HCT116 (cell line): ENCODE data around the gene WSCD2. TPM values are rescaled to one million over a fixed set of nuclear protein-coding genes. Genes with fewer than 3 reads are reported as not detected.

Experiments used
- ATAC-seq: fragments of 200-7000 bp; cut with Tn5 transposase; 2 replicates; pipeline ENCODE4 v1.9.1; 2020; ENCODE audit warnings: mild to moderate bottlenecking, moderate library complexity
- BruUV-seq: library from RNA; stranded (reverse); fragments of 400-500 nt; replicated peaks from 2 replicates; lab custom pipeline; 2021; lab: Mats Ljungman, UMichigan
- CTCF ChIA-PET: fragments of 300-600 bp; sonication (Branson Sonifier 250); formaldehyde crosslinking; loops from one replicate; lab custom pipeline; 2021; ENCODE audit warnings: antibody characterized with exemption; lab: Charles Lee
- POLR2A ChIA-PET: fragments of 300-600, 350-600 bp; sonication (Branson Sonifier 250); formaldehyde crosslinking; loops from one replicate; lab custom pipeline; 2021; ENCODE audit warnings: antibody characterized with exemption; lab: Charles Lee
- RAD21 ChIA-PET, 2 experiments: fragments of 300-600 bp; sonication (Branson Sonifier 250); formaldehyde crosslinking; loops; one replicate each; lab custom pipeline; 2023; ENCODE audit warnings: low total read pairs in 2 of 2; ENCODE audit not compliant: uncharacterized antibody in 2 of 2, unreplicated experiment in 2 of 2, low non-redundant PET in 1 of 2; lab: Charles Lee
- DNase-seq: peaks from one replicate; pipeline ENCODE4 v3.0.0-alpha.2; 2010; ENCODE audit warnings: low read depth, low spot score
- H2AFZ ChIP-seq: fragments of 200-600 bp; shearing (Covaris generic), sonication (generic); 2 replicates; pipeline ENCODE4 v1.6.1; 2017; ENCODE audit warnings: low read depth, mixed run types, mixed read lengths, antibody characterized with exemption, low read length; ENCODE audit not compliant: poor library complexity, severe bottlenecking
- H3K27ac ChIP-seq: 2 replicates; pipeline ENCODE4 v1.5.1; 2012; ENCODE audit warnings: low read depth, low read length
- H3K27me3 ChIP-seq: fragments of 200-600 bp; sonication (generic); 2 replicates; pipeline ENCODE4 v1.6.1; 2016; ENCODE audit warnings: mixed run types, low read length, mixed read lengths; ENCODE audit not compliant: insufficient read depth
- H3K36me3 ChIP-seq, 2 experiments: fragments of 200-500 bp in 1 of 2; fragments of 200-600 bp in 1 of 2; sonication (Bioruptor generic) in 1 of 2; sonication (generic) in 1 of 2; 2 replicates each; pipeline versions ENCODE4 v1.5.1 to v1.6.1; 2014 to 2016; ENCODE audit warnings: low read length in 2 of 2, inconsistent platforms in 1 of 2, mixed read lengths in 1 of 2, mixed run types in 1 of 2; ENCODE audit not compliant: insufficient read depth in 2 of 2, control insufficient read depth in 1 of 2
- H3K4me1 ChIP-seq, 2 experiments: fragments of 200-600 bp in 1 of 2; sonication (generic) in 1 of 2; 2 replicates each; pipeline versions ENCODE4 v1.5.1 to v1.6.1; 2012 to 2017; ENCODE audit warnings: low read length in 2 of 2, inconsistent platforms in 1 of 2, mild to moderate bottlenecking in 1 of 2, mixed read lengths in 1 of 2, mixed run types in 1 of 2, moderate library complexity in 1 of 2; ENCODE audit not compliant: insufficient read depth in 2 of 2, control insufficient read depth in 1 of 2
- H3K4me2 ChIP-seq: fragments of 200-600 bp; sonication (generic); 2 replicates; pipeline ENCODE4 v1.6.1; 2017; ENCODE audit warnings: mixed run types, low read length, mixed read lengths
- H3K4me3 ChIP-seq, 2 experiments: fragments of 200-600 bp in 1 of 2; sonication (generic) in 1 of 2; replicated peaks in 1 of 2; 2 replicates each; pipeline ENCODE4 v1.5.1; 2011 to 2016; ENCODE audit warnings: low read length in 2 of 2, control low read depth in 1 of 2, low read depth in 1 of 2, mild to moderate bottlenecking in 1 of 2, mixed read lengths in 1 of 2, mixed run types in 1 of 2
- H3K79me2 ChIP-seq: fragments of 200-600 bp; sonication (generic); 2 replicates; pipeline ENCODE4 v1.6.1; 2017; ENCODE audit warnings: mild to moderate bottlenecking, mixed run types, low read length, moderate library complexity, mixed read lengths; ENCODE audit not compliant: insufficient read depth
- H3K9ac ChIP-seq: fragments of 200-600 bp; sonication (generic); 2 replicates; pipeline ENCODE4 v1.6.1; 2016; ENCODE audit warnings: low read length, mixed read lengths
- H3K9me2 ChIP-seq: fragments of 200-600 bp; sonication (generic), shearing (Covaris generic); 2 replicates; pipeline ENCODE4 v1.6.1; 2017; ENCODE audit warnings: mixed run types, mild to moderate bottlenecking, moderate library complexity; ENCODE audit not compliant: insufficient read depth
- H3K9me3 ChIP-seq, 2 experiments: fragments of 200-500 bp in 1 of 2; fragments of 200-600 bp in 1 of 2; sonication (Bioruptor generic) in 1 of 2; sonication (generic) in 1 of 2; 2 replicates each; pipeline ENCODE4 v1.6.1; 2014 to 2017; ENCODE audit warnings: low read length in 2 of 2, mixed read lengths in 2 of 2, inconsistent platforms in 1 of 2, low read depth in 1 of 2, mild to moderate bottlenecking in 1 of 2, mixed run types in 1 of 2, moderate library complexity in 1 of 2; ENCODE audit not compliant: control insufficient read depth in 1 of 2, insufficient read depth in 1 of 2
- H4K20me1 ChIP-seq: fragments of 200-600 bp; sonication (generic), shearing (Covaris generic); 2 replicates; pipeline ENCODE4 v1.6.1; 2017; ENCODE audit warnings: mixed run types, mild to moderate bottlenecking, moderate library complexity; ENCODE audit not compliant: insufficient read depth
- CBX3 ChIP-seq: IDR thresholded peaks from 2 replicates; pipeline ENCODE4 v1.6.1; 2012; ENCODE audit warnings: low read depth
- CEBPB ChIP-seq: IDR thresholded peaks from 2 replicates; pipeline ENCODE4 v1.6.1; 2012; ENCODE audit warnings: low read depth
- EGR1 ChIP-seq: IDR thresholded peaks from 2 replicates; pipeline ENCODE4 v1.6.1; 2012; ENCODE audit warnings: low read depth
- EZH2 ChIP-seq: fragments of 200-600 bp; sonication (generic); IDR thresholded peaks from 2 replicates; pipeline ENCODE4 v1.6.1; 2017; ENCODE audit warnings: antibody characterized with exemption, mixed run types
- EZH2phosphoT487 ChIP-seq: fragments of 200-600 bp; IDR thresholded peaks from 2 replicates; pipeline ENCODE4 v1.6.1; 2018; ENCODE audit warnings: antibody characterized with exemption, borderline replicate concordance
- FOSL1 ChIP-seq: IDR thresholded peaks from 2 replicates; pipeline ENCODE4 v1.6.1; 2012; ENCODE audit warnings: low read depth
- JUND ChIP-seq: IDR thresholded peaks from 2 replicates; pipeline ENCODE4 v1.6.1; 2012
- POLR2A ChIP-seq: IDR thresholded peaks from 2 replicates; pipeline ENCODE4 v1.7.0; 2011; ENCODE audit warnings: borderline replicate concordance; ENCODE audit not compliant: insufficient read depth, insufficient read length; ENCODE audit errors: extremely low read depth
- RAD21 ChIP-seq: IDR thresholded peaks from 2 replicates; pipeline ENCODE4 v1.6.1; 2012; ENCODE audit warnings: low read depth, mild to moderate bottlenecking
- SIN3A ChIP-seq: IDR thresholded peaks from 2 replicates; pipeline ENCODE4 v1.6.1; 2012; ENCODE audit warnings: low read depth
- SP1 ChIP-seq: IDR thresholded peaks from 2 replicates; pipeline ENCODE4 v1.6.1; 2012; ENCODE audit warnings: low read depth
- TCF7L2 ChIP-seq: IDR thresholded peaks from 2 replicates; pipeline ENCODE4 v1.7.0; 2011; ENCODE audit warnings: borderline replicate concordance, inconsistent platforms; ENCODE audit not compliant: insufficient read depth, insufficient read length; ENCODE audit errors: extremely low read depth
- YY1 ChIP-seq: IDR thresholded peaks from 2 replicates; pipeline ENCODE4 v1.6.1; 2011; ENCODE audit warnings: low read length, low read depth, moderate library complexity, mild to moderate bottlenecking; ENCODE audit not compliant: insufficient replicate concordance; ENCODE audit errors: extremely low read depth
- ZNF274 ChIP-seq: fragments of 200-500 bp; sonication (Bioruptor generic); IDR thresholded peaks from 2 replicates; pipeline ENCODE4 v1.6.1; 2014; ENCODE audit warnings: mild to moderate bottlenecking, low read depth, low read length, inconsistent platforms
- intact Hi-C: fragments of 100-400 bp; cut with micrococcal nuclease; formaldehyde crosslinking; loops from 2 replicates; pipeline ENCODE4 v1.10.0; 2022
- total RNA-seq: library from RNA; stranded (reverse); gene quantifications from one replicate; pipeline ENCODE4 v1.2.1, GENCODE V29; 2021; ENCODE audit not compliant: unreplicated experiment
- TF ChIP-seq, protein P1 (sequence below): IDR thresholded peaks from 2 replicates; pipeline ENCODE4 v1.6.1; 2012
- TF ChIP-seq, protein P2 (sequence below): IDR thresholded peaks from 2 replicates; pipeline ENCODE4 v1.6.1; 2011; ENCODE audit warnings: mild to moderate bottlenecking, low read length, moderate library complexity; ENCODE audit not compliant: insufficient replicate concordance; ENCODE audit errors: extremely low read depth
- TF ChIP-seq, protein P3 (sequence below), 3 experiments: fragments of 200-600 bp in 1 of 3; sonication (generic) in 1 of 3; IDR thresholded peaks in 2 of 3; conservative IDR thresholded peaks in 1 of 3; 2 replicates each; pipeline ENCODE4 v1.5.1; 2012 to 2017; ENCODE audit warnings: low read depth in 2 of 3, low read length in 2 of 3, antibody characterized with exemption in 1 of 3, borderline replicate concordance in 1 of 3, control low read depth in 1 of 3, mild to moderate bottlenecking in 1 of 3, mixed read lengths in 1 of 3, mixed run types in 1 of 3, moderate library complexity in 1 of 3; ENCODE audit not compliant: insufficient read depth in 1 of 3
- TF ChIP-seq, protein P4 (sequence below): IDR thresholded peaks from 2 replicates; pipeline ENCODE4 v1.6.1; 2012; ENCODE audit warnings: low read depth
- TF ChIP-seq, protein P5 (sequence below): IDR thresholded peaks from 2 replicates; pipeline ENCODE4 v1.6.1; 2012

Gene WSCD2
- total RNA-seq, 1 experiment from 2014 or later: 0.05 TPM

DNA sequence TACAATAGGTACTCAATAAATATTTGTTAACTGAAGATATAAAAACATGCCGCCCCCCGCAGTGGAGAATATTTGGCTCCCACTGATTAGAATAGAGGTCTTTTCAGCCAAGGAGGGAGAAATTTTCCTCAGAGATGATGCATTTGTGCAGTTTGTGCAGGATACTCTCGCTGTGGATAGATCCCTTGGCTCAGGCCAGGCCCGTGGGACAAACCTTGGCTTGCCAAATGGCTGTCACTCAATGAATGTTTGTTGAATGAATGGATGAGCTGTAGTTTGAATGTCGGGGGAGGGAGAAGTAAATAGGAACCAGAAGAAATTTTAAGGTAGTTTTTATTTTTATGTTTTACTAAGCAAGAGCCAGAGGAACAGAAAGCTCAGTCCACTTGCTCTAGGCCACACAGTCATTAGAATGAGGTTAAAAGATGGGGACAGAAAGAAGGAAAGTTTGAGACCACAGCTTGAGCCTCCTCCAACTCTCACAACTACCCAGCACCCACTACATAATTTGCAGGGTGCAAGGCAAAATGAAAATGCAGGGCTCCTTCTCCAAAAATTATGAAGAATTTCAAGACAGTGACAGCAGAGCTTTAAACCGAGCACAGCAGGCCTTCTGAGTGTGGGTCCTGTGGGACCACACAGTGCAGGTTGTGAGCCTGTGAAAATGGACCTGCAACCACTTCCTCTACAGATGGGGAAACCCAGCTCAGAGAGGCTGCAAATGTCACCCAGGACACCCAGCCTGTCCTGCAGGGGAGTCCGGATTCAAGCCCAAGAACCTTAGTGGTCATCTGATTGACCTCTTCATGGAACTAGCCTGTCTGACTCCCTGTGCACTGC lies 51.4 kb downstream of the WSCD2 start:
- H3K9me2 ChIP-seq: no peaks in the 10 kb centered on the region
- H4K20me1 ChIP-seq: no peaks in the 10 kb centered on the region
- H3K9me3 ChIP-seq: no peaks in the 10 kb centered on the region
- DNase-seq: no peak
- no peak overlapping the region for H3K9ac ChIP-seq
- POLR2A ChIA-PET: no interaction called here
- H3K4me2 ChIP-seq: no peak overlapping the region
- no peaks in the 10 kb centered on the region for H3K36me3 ChIP-seq
- intact Hi-C loops: no loop called here
- RAD21 ChIA-PET: no interaction called here
- TF ChIP-seq, protein P1, sequence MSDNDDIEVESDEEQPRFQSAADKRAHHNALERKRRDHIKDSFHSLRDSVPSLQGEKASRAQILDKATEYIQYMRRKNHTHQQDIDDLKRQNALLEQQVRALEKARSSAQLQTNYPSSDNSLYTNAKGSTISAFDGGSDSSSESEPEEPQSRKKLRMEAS: no peak
- TF ChIP-seq, protein P2, sequence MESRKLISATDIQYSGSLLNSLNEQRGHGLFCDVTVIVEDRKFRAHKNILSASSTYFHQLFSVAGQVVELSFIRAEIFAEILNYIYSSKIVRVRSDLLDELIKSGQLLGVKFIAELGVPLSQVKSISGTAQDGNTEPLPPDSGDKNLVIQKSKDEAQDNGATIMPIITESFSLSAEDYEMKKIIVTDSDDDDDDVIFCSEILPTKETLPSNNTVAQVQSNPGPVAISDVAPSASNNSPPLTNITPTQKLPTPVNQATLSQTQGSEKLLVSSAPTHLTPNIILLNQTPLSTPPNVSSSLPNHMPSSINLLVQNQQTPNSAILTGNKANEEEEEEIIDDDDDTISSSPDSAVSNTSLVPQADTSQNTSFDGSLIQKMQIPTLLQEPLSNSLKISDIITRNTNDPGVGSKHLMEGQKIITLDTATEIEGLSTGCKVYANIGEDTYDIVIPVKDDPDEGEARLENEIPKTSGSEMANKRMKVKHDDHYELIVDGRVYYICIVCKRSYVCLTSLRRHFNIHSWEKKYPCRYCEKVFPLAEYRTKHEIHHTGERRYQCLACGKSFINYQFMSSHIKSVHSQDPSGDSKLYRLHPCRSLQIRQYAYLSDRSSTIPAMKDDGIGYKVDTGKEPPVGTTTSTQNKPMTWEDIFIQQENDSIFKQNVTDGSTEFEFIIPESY: no peak
- TF ChIP-seq FOSL1 (no peak), YY1 (no peak), ZNF274 (no peak), CEBPB (no peak), TCF7L2 (no peak), EZH2 (no peak), EGR1 (no peak), POLR2A (no peak), JUND (no peak), CBX3 (no peak), RAD21 (no peak), SIN3A (no peak), EZH2phosphoT487 (no peak), SP1 (no peak)
- TF ChIP-seq, protein P3, sequence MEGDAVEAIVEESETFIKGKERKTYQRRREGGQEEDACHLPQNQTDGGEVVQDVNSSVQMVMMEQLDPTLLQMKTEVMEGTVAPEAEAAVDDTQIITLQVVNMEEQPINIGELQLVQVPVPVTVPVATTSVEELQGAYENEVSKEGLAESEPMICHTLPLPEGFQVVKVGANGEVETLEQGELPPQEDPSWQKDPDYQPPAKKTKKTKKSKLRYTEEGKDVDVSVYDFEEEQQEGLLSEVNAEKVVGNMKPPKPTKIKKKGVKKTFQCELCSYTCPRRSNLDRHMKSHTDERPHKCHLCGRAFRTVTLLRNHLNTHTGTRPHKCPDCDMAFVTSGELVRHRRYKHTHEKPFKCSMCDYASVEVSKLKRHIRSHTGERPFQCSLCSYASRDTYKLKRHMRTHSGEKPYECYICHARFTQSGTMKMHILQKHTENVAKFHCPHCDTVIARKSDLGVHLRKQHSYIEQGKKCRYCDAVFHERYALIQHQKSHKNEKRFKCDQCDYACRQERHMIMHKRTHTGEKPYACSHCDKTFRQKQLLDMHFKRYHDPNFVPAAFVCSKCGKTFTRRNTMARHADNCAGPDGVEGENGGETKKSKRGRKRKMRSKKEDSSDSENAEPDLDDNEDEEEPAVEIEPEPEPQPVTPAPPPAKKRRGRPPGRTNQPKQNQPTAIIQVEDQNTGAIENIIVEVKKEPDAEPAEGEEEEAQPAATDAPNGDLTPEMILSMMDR (IDR thresholded peaks at IDR 0.05 in 2 of 3, conservative IDR thresholded peaks at IDR 0.05 in 1 of 3; ENCODE audit: borderline replicate concordance in 1 of 3, insufficient read depth in 1 of 3, low read depth in 2 of 3, low read length in 2 of 3): no peak
- TF ChIP-seq, protein P4, sequence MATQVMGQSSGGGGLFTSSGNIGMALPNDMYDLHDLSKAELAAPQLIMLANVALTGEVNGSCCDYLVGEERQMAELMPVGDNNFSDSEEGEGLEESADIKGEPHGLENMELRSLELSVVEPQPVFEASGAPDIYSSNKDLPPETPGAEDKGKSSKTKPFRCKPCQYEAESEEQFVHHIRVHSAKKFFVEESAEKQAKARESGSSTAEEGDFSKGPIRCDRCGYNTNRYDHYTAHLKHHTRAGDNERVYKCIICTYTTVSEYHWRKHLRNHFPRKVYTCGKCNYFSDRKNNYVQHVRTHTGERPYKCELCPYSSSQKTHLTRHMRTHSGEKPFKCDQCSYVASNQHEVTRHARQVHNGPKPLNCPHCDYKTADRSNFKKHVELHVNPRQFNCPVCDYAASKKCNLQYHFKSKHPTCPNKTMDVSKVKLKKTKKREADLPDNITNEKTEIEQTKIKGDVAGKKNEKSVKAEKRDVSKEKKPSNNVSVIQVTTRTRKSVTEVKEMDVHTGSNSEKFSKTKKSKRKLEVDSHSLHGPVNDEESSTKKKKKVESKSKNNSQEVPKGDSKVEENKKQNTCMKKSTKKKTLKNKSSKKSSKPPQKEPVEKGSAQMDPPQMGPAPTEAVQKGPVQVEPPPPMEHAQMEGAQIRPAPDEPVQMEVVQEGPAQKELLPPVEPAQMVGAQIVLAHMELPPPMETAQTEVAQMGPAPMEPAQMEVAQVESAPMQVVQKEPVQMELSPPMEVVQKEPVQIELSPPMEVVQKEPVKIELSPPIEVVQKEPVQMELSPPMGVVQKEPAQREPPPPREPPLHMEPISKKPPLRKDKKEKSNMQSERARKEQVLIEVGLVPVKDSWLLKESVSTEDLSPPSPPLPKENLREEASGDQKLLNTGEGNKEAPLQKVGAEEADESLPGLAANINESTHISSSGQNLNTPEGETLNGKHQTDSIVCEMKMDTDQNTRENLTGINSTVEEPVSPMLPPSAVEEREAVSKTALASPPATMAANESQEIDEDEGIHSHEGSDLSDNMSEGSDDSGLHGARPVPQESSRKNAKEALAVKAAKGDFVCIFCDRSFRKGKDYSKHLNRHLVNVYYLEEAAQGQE: no peak
- TF ChIP-seq, protein P5, sequence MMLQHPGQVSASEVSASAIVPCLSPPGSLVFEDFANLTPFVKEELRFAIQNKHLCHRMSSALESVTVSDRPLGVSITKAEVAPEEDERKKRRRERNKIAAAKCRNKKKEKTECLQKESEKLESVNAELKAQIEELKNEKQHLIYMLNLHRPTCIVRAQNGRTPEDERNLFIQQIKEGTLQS: no peak
- CTCF ChIA-PET: no interaction called here
- H3K79me2 ChIP-seq: no peaks in the 10 kb centered on the region
- no peak overlapping the region for H2AFZ ChIP-seq
- no peak overlapping the region for H3K4me3 ChIP-seq
- peaks cover 18% of the 10 kb centered on the region; the same call in 1 of the 2 replicates for H3K27me3 ChIP-seq
- no peak for ATAC-seq
- H3K27ac ChIP-seq: no peak overlapping the region
- no TSS peak for BruUV-seq
- H3K4me1 ChIP-seq: no peaks in the 10 kb centered on the region
